Keratinocyte (primary cell): ENCODE measurements around the gene CYP27B1.
A peak's percentile ranks its signal among the peaks of the same experiment; 100 is the strongest.

Source experiments
- EZH2 ChIP-seq: IDR thresholded peaks from one replicate; pipeline ENCODE4 v1.6.1; 2012; ENCODE audit warnings: inconsistent platforms, mild to moderate bottlenecking, low read length, moderate library complexity
- TF ChIP-seq, protein P1 (sequence below), 3 experiments: IDR thresholded peaks in 1 of 3; conservative IDR thresholded peaks in 1 of 3; optimal IDR thresholded peaks in 1 of 3; 2 replicates in 2 of 3; 3 replicates in 1 of 3; pipeline versions ENCODE3 to v1.5.1; 2011; ENCODE audit warnings: low read length in 3 of 3, mild to moderate bottlenecking in 3 of 3, moderate library complexity in 2 of 3, control low read depth in 1 of 3, inconsistent platforms in 1 of 3; ENCODE audit not compliant: insufficient read depth in 2 of 3; ENCODE audit errors: extremely low read depth in 1 of 3

- TF ChIP-seq, protein P1, sequence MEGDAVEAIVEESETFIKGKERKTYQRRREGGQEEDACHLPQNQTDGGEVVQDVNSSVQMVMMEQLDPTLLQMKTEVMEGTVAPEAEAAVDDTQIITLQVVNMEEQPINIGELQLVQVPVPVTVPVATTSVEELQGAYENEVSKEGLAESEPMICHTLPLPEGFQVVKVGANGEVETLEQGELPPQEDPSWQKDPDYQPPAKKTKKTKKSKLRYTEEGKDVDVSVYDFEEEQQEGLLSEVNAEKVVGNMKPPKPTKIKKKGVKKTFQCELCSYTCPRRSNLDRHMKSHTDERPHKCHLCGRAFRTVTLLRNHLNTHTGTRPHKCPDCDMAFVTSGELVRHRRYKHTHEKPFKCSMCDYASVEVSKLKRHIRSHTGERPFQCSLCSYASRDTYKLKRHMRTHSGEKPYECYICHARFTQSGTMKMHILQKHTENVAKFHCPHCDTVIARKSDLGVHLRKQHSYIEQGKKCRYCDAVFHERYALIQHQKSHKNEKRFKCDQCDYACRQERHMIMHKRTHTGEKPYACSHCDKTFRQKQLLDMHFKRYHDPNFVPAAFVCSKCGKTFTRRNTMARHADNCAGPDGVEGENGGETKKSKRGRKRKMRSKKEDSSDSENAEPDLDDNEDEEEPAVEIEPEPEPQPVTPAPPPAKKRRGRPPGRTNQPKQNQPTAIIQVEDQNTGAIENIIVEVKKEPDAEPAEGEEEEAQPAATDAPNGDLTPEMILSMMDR (optimal IDR thresholded peaks at IDR 0.05 in 1 of 3, IDR thresholded peaks at IDR 0.05 in 1 of 3, conservative IDR thresholded peaks at IDR 0.05 in 1 of 3; ENCODE audit: extremely low read depth in 1 of 3, insufficient read depth in 2 of 3, low read length in 3 of 3): peak; percentile 21 to 59 (median 49)
- no peak for TF ChIP-seq EZH2
These were observed 39.8 kb downstream of the CYP27B1 start for GRCh38 chr12:57726884-57727757.
